ENCODE data around the gene UTS2. TPM values are rescaled to one million over a fixed set of nuclear protein-coding genes. Genes with fewer than 3 reads are reported as not detected.

The UTS2 gene
- total and polyA plus RNA-seq, 9 of the 15 experiments (the other 6 are each of a cell fraction or from before 2014, with no cell fraction given) = 0.22 to 0.29 TPM; not detected in 7

GRCh38 chr1:7808253-7808844 lies 44.5 kb downstream of the UTS2 start (continued):
- TF ChIP-seq REST (IDR thresholded peaks at IDR 0.05; ENCODE audit: borderline replicate concordance) (peak; percentile 70; the same call in 1 of the 2 replicates), REST (CRISPR knock-in tag; IDR thresholded peaks at IDR 0.05; ENCODE audit: low read depth) (no peak), HEY1 (CRISPR knock-in tag; IDR thresholded peaks at IDR 0.05; ENCODE audit: borderline replicate concordance) (no peak), ATF6 (CRISPR knock-in tag; IDR thresholded peaks at IDR 0.05) (no peak), STAT6 (CRISPR knock-in tag; IDR thresholded peaks at IDR 0.05) (no peak), E2F3 (CRISPR knock-in tag; IDR thresholded peaks at IDR 0.05) (no peak), ZNF23 (CRISPR knock-in tag; IDR thresholded peaks at IDR 0.05) (no peak), ARID2 (IDR thresholded peaks at IDR 0.05) (peak; percentile 45; the same call in 1 of the 2 replicates)

Data from K562 (cell line).